H9 (cell line): ENCODE data around the gene DENND10. TPM values are rescaled to one million over a fixed set of nuclear protein-coding genes. Genes with fewer than 3 reads are reported as not detected.

Experiments
- DNase-seq: peaks from one replicate; pipeline ENCODE4 v3.0.0-alpha.2; 2017
- H2AFZ ChIP-seq: one replicate; pipeline ENCODE4 v1.6.1; 2013; ENCODE audit warnings: mild to moderate bottlenecking, low read length, control low read depth, moderate library complexity
- H2AK5ac ChIP-seq: 2 replicates; pipeline ENCODE4 v1.6.1; 2013; ENCODE audit warnings: low read length, control low read depth, mixed read lengths; ENCODE audit not compliant: insufficient read length
- H2BK120ac ChIP-seq: one replicate; pipeline ENCODE4 v1.6.1; 2013; ENCODE audit warnings: low read depth, mild to moderate bottlenecking, low read length, control low read depth, inconsistent platforms; ENCODE audit not compliant: poor library complexity, severe bottlenecking
- H2BK12ac ChIP-seq: 2 replicates; pipeline ENCODE4 v1.6.1; 2013; ENCODE audit warnings: low read length, control low read depth, mixed read lengths, low read depth; ENCODE audit not compliant: insufficient read length
- H2BK15ac ChIP-seq: 2 replicates; pipeline ENCODE4 v1.6.1; 2013; ENCODE audit warnings: low read depth, low read length, control low read depth
- H2BK20ac ChIP-seq: one replicate; pipeline ENCODE4 v1.6.1; 2013; ENCODE audit warnings: low read depth, mild to moderate bottlenecking, low read length, control low read depth, inconsistent platforms; ENCODE audit not compliant: poor library complexity, severe bottlenecking
- H2BK5ac ChIP-seq: 2 replicates; pipeline ENCODE4 v1.6.1; 2013; ENCODE audit warnings: low read length, control low read depth, mixed read lengths; ENCODE audit not compliant: insufficient read length
- H3K14ac ChIP-seq: 2 replicates; pipeline ENCODE4 v1.6.1; 2013; ENCODE audit warnings: low read length, control low read depth; ENCODE audit not compliant: insufficient read depth
- H3K18ac ChIP-seq: 2 replicates; pipeline ENCODE4 v1.6.1; 2013; ENCODE audit warnings: low read depth, mild to moderate bottlenecking, mixed read lengths, low read length, control low read depth; ENCODE audit not compliant: insufficient read length
- H3K23ac ChIP-seq: 2 replicates; pipeline ENCODE4 v1.6.1; 2013; ENCODE audit warnings: low read length, control low read depth, mixed read lengths, low read depth; ENCODE audit not compliant: insufficient read length
- H3K23me2 ChIP-seq: 2 replicates; pipeline ENCODE4 v1.6.1; 2013; ENCODE audit warnings: low read depth, mild to moderate bottlenecking, mixed read lengths, low read length, control low read depth; ENCODE audit not compliant: insufficient read length, poor library complexity, severe bottlenecking
- H3K27ac ChIP-seq: 2 replicates; pipeline ENCODE4 v1.5.1; 2013; ENCODE audit warnings: low read length, control low read depth, mixed read lengths, low read depth; ENCODE audit not compliant: insufficient read length
- H3K27me3 ChIP-seq: 2 replicates; pipeline ENCODE4 v1.6.1; 2013; ENCODE audit warnings: low read length, control low read depth, inconsistent platforms; ENCODE audit not compliant: insufficient read depth
- H3K4ac ChIP-seq: 2 replicates; pipeline ENCODE4 v1.6.1; 2013; ENCODE audit warnings: low read depth, mild to moderate bottlenecking, control low read depth, inconsistent platforms, low read length, moderate library complexity
- H3K4me1 ChIP-seq: 2 replicates; pipeline ENCODE4 v1.6.1; 2013; ENCODE audit warnings: low read length, control low read depth, inconsistent platforms; ENCODE audit not compliant: insufficient read depth
- H3K4me2 ChIP-seq: 2 replicates; pipeline ENCODE4 v1.6.1; 2013; ENCODE audit warnings: low read length, control low read depth, mixed read lengths; ENCODE audit not compliant: insufficient read length, insufficient read depth
- H3K56ac ChIP-seq: 2 replicates; pipeline ENCODE4 v1.6.1; 2013; ENCODE audit warnings: low read depth, mild to moderate bottlenecking, mixed read lengths, low read length, control low read depth; ENCODE audit not compliant: insufficient read length
- H3K79me1 ChIP-seq: 2 replicates; pipeline ENCODE4 v1.6.1; 2013; ENCODE audit warnings: low read depth, mild to moderate bottlenecking, moderate library complexity, low read length, control low read depth, inconsistent platforms; ENCODE audit not compliant: insufficient read depth, poor library complexity, severe bottlenecking
- H3K79me2 ChIP-seq: 2 replicates; pipeline ENCODE4 v1.6.1; 2013; ENCODE audit warnings: low read length, control low read depth, inconsistent platforms; ENCODE audit not compliant: insufficient read depth
- H3K9ac ChIP-seq: 2 replicates; pipeline ENCODE4 v1.6.1; 2013; ENCODE audit warnings: low read length, control low read depth, mixed read lengths; ENCODE audit not compliant: insufficient read length; ENCODE audit errors: extremely low read depth
- H3K9me3 ChIP-seq: one replicate; pipeline ENCODE4 v1.6.1; 2013; ENCODE audit warnings: low read depth, low read length, inconsistent platforms; ENCODE audit not compliant: control insufficient read depth
- H3T11ph ChIP-seq: one replicate; pipeline ENCODE4 v1.6.1; 2013; ENCODE audit warnings: mild to moderate bottlenecking, low read length, control low read depth, inconsistent platforms
- H4K20me1 ChIP-seq: one replicate; pipeline ENCODE4 v1.6.1; 2013; ENCODE audit not compliant: control insufficient read depth, insufficient read length, insufficient read depth
- H4K5ac ChIP-seq: 2 replicates; pipeline ENCODE4 v1.6.1; 2013; ENCODE audit warnings: low read depth, mild to moderate bottlenecking, mixed read lengths, low read length, control low read depth; ENCODE audit not compliant: insufficient read length
- H4K8ac ChIP-seq: replicated peaks from 2 replicates; pipeline ENCODE4 v1.6.1; 2013; ENCODE audit warnings: low read length, control low read depth, mixed read lengths, low read depth; ENCODE audit not compliant: insufficient read length
- H4K91ac ChIP-seq: 2 replicates; pipeline ENCODE4 v1.6.1; 2013; ENCODE audit warnings: low read depth, mild to moderate bottlenecking, moderate library complexity, mixed read lengths, low read length, control low read depth; ENCODE audit not compliant: insufficient read length
- H3K27ac Mint-ChIP-seq, 3 experiments: 2 replicates in 2 of 3; 3 replicates in 1 of 3; pipeline ENCODE4 v1.8.0; 2020 to 2021; ENCODE audit warnings: mixed read lengths in 3 of 3, mild to moderate bottlenecking in 1 of 3, moderate library complexity in 1 of 3
- H3K27me3 Mint-ChIP-seq: 2 replicates; pipeline ENCODE4 v1.8.0; 2021; ENCODE audit warnings: low read depth, mild to moderate bottlenecking, moderate library complexity, mixed read lengths
- H3K36me3 Mint-ChIP-seq, 3 experiments: 2 replicates in 2 of 3; 3 replicates in 1 of 3; pipeline ENCODE4 v1.8.0; 2020 to 2021; ENCODE audit warnings: low read depth in 3 of 3, mixed read lengths in 3 of 3; ENCODE audit not compliant: insufficient read depth in 1 of 3
- H3K4me1 Mint-ChIP-seq, 2 experiments: 2 replicates each; pipeline ENCODE4 v1.8.0; 2020; ENCODE audit warnings: mixed read lengths in 2 of 2
- H3K4me3 Mint-ChIP-seq, 2 experiments: 2 replicates in 1 of 2; 3 replicates in 1 of 2; pipeline ENCODE4 v1.8.0; 2020 to 2021; ENCODE audit warnings: mild to moderate bottlenecking in 2 of 2, mixed read lengths in 2 of 2, moderate library complexity in 1 of 2
- H3K9me3 Mint-ChIP-seq, 2 experiments: 2 replicates in 1 of 2; 3 replicates in 1 of 2; pipeline ENCODE4 v1.8.0; 2020; ENCODE audit warnings: mild to moderate bottlenecking in 2 of 2, mixed read lengths in 2 of 2, moderate library complexity in 1 of 2
- CTCF ChIP-seq: fragments of 200-600 bp; sonication (generic); conservative IDR thresholded peaks from 3 replicates; pipeline ENCODE4 v1.8.0; 2021; ENCODE audit warnings: antibody characterized with exemption, mild to moderate bottlenecking
- WGBS: extraction: QIAGEN DNeasy Blood & Tissue Kit; methylation state at CpG from one replicate; pipeline ENCODE4 v1.1.7; 2013; ENCODE audit warnings: missing lambda C conversion rate, low lambda C conversion rate, mixed read lengths; ENCODE audit not compliant: insufficient read length; ENCODE audit errors: extremely low coverage; 5-methylcytosine and 5-hydroxymethylcytosine counted together
- total RNA-seq: library from RNA; stranded (reverse); gene quantifications from 2 replicates; pipeline ENCODE4 v1.2.1, GENCODE V29; 2021

The DENND10 gene
- total RNA-seq, 1 experiment from 2014 or later, result 63.2 TPM

GRCh38 chr10:119061926-119062325 is 42.0 kb upstream of the DENND10 start:
- Histone ChIP-seq H2BK20ac (no peak overlapping the region), H2BK120ac (no peak overlapping the region), H3K27me3 (no peaks in the 10 kb centered on the region), H3K18ac (no peak overlapping the region), H3K9ac (no peak overlapping the region), H3K27ac (no peak overlapping the region), H2AK5ac (no peak overlapping the region), H3K79me1 (no peaks in the 10 kb centered on the region), H4K20me1 (no peaks in the 10 kb centered on the region), H3K4ac (no peak overlapping the region), H4K91ac (no peak overlapping the region), H3K79me2 (peaks cover 14% of the 10 kb centered on the region; the same call in 1 of the 2 replicates), H2BK12ac (no peak overlapping the region), H3K56ac (no peak overlapping the region), H3K4me2 (no peak overlapping the region), H4K8ac (no peak overlapping the region), H3K9me3 (no peaks in the 10 kb centered on the region), H2BK5ac (no peak overlapping the region), H3K23ac (no peak overlapping the region), H3K4me1 (no peaks in the 10 kb centered on the region), H2BK15ac (no peak overlapping the region), H4K5ac (no peak overlapping the region), H3T11ph (no peak overlapping the region), H2AFZ (no peak overlapping the region), H3K14ac (no peak overlapping the region), H3K23me2 (no peaks in the 10 kb centered on the region)
- DNase-seq, result no peak
- no CpG with 5 or more reads among the region's 2 CpGs for WGBS
- Mint-ChIP-seq H3K27me3 (no peaks in the 10 kb centered on the region), H3K9me3 (no peaks in the 10 kb centered on the region), H3K36me3 (peaks cover 68 to 99% (median 97%) of the 10 kb centered on the region in 3 experiments; a peak in 6 of 7 replicates), H3K27ac (no peak overlapping the region; a peak in 1 of 7 replicates), H3K4me1 (peaks cover 0 to 3% of the 10 kb centered on the region in 2 experiments; a peak in 3 of 4 replicates), H3K4me3 (no peak overlapping the region)
- no peak for TF ChIP-seq CTCF
